Measurements from ENCODE around the gene CRKL.

CRKL gene

DNA sequence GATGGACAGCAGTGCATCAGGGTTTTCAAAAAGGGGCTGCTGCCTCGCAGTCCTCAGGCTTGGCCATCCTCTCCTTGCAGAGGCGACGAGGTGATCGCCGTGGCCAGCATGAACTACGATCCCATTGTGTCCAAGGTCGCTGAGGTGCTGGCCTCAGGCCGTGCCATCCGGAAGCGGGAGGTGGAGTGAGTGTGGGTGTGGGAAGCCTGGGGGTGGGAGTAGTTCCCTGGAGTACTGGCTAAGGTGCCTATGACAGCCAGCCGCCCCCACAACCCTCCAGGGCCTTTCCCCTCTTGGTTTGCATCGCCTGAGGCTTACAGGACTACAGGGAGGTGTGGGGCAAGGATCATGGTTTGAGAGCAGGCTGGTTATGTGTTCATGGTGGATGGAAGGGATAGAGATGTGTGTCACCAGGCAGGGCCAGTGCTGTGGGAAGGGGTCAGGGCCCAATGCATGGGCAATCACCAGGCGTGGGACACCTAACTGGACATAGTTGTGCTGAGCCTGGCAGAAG, 62.8 kb downstream of the CRKL start:
- H3K4me3 ChIP-seq (ENCODE audit: low read depth, low read length), result no peak overlapping the region
- TF ChIP-seq, protein P1, sequence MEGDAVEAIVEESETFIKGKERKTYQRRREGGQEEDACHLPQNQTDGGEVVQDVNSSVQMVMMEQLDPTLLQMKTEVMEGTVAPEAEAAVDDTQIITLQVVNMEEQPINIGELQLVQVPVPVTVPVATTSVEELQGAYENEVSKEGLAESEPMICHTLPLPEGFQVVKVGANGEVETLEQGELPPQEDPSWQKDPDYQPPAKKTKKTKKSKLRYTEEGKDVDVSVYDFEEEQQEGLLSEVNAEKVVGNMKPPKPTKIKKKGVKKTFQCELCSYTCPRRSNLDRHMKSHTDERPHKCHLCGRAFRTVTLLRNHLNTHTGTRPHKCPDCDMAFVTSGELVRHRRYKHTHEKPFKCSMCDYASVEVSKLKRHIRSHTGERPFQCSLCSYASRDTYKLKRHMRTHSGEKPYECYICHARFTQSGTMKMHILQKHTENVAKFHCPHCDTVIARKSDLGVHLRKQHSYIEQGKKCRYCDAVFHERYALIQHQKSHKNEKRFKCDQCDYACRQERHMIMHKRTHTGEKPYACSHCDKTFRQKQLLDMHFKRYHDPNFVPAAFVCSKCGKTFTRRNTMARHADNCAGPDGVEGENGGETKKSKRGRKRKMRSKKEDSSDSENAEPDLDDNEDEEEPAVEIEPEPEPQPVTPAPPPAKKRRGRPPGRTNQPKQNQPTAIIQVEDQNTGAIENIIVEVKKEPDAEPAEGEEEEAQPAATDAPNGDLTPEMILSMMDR (IDR thresholded peaks at IDR 0.05; ENCODE audit: low read depth, low read length), result no peak

- TF ChIP-seq, protein P1 (IDR thresholded peaks at IDR 0.05; ENCODE audit: low read depth, low read length), result no peak
- H3K4me3 ChIP-seq (ENCODE audit: low read depth, low read length), result no peak overlapping the region
These were observed 63.3 kb downstream of the CRKL start for GRCh38 chr22:20980523-20980922.

DNA sequence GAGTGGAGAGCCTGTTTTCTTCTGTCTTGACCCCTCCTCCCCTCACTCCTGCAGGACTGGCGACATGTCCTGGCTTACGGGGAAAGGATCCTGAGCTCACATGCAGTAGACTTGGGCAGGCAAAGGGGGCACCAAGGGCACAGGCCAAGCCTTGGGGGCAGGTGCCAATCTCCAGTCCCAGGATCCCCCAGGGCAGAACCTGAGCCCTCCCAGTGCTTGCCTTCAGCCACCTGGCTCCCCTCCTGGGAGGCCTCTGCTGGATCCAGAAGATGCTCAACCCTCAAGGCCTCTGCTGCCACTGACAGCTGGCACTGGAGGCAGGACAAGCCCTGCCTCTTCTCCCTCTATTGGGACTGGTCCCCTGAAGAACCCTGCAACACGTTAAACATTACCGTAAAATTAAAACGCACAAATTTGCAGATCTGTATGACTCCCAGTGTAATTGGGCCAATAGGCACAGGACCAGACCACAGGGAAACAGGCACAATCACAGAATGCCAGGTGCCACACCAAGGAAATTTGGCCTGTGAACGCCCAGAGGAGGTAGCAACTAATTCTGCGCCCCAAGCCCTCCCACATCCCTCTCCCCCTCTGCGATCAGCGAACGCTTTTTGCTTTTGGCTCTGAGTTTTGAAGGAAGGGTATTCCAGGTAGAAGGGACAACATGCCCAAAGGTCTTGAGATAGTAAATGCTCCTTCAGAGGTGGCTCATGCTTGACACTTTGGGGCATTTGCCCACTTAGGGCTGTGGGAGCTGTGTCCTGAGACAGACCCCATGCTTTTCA, 63.9 kb downstream of the CRKL start:
- H3K4me3 ChIP-seq (ENCODE audit: low read depth, low read length), result peak overlapping the region; percentile 86

DNA sequence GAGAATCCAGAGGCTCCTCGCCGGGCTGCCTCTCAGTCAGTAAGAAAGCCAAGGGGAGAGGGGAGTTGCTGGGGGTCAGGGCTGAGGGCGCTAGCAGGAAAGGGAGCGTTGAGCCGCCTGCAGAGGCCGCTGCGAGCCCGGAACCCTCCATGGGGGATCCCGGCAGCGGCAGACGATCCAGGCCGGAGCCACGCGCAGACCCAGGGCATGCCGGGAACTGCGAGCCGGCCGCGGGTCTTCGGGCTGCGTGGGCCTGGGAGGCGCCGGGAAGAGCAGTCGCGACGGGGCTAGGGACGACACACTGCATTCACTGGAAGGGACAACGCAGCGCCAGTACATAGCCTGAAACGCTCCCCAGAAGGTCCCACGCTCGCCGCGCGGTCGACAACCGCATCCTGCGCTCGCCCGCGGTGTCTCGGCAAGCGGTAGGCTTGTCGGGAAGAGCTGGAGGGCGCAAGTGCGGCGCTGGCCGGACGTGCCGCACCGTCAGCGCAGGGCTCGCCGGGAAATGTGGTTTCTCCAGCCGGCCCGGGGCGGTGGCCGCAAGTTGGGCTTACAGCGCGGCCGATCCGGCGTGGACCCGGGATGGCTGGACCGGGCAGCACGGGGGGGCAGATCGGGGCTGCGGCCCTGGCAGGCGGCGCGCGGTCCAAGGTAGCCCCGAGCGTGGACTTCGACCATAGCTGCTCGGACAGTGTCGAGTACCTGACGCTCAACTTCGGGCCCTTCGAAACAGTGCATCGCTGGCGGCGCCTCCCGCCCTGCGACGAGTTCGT, 64.8 kb downstream of the CRKL start, which contains the start of gene LZTR1:
LZTR1 (plus strand) TSS at position 511 of the 776 bp plus-strand sequence; CDS start at position 586, 75 bp downstream.
- H3K4me3 ChIP-seq (ENCODE audit: low read depth, low read length), result peak within 1 kb of the TSS; percentile 86
- TF ChIP-seq, protein P1 (IDR thresholded peaks at IDR 0.05; ENCODE audit: low read depth, low read length), result peak; percentile 68

More for the DNA sequence above, 63.9 kb downstream of the CRKL start:
- TF ChIP-seq, protein P1 (IDR thresholded peaks at IDR 0.05; ENCODE audit: low read depth, low read length), result no peak

DNA sequence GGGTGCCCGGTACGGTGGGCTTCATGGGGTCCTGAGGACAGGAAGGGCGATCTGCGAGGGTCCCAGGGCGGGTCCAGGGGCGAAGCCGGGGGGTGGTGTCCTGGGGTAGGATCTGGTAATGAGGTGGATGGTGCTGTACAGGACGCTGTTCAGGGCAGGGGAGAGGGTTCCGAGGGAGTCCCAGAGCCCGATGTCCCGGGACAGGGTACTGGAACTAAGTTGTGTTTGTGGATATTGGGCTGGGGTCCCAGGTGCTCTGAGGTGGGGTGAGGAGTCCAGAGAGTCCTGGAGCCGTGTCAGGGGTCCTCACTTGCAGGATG, 65.3 kb downstream of the CRKL start:
- TF ChIP-seq, protein P1 (IDR thresholded peaks at IDR 0.05; ENCODE audit: low read depth, low read length), result no peak
- H3K4me3 ChIP-seq (ENCODE audit: low read depth, low read length), result peak overlapping the region; percentile 86

- TF ChIP-seq, protein P1 (IDR thresholded peaks at IDR 0.05; ENCODE audit: low read depth, low read length), result no peak
- peak overlapping the region; percentile 86 for H3K4me3 ChIP-seq (ENCODE audit: low read depth, low read length)
These were observed 66.0 kb downstream of the CRKL start for GRCh38 chr22:20983081-20983771.
